ENCODE data around the gene COL28A1.
"Not testable (repeated sequence)": the region's sequence is repeated elsewhere in the genome, so short reads cannot be mapped to it uniquely, and the experiment has no call there.

COL28A1 gene

GRCh38 chr7:7567898-7568531 is 32.3 kb upstream of the COL28A1 start:
- peak overlapping the region; percentile 62 for H3K27ac Mint-ChIP-seq (ENCODE audit: low read depth)
- peaks cover 8% of the 10 kb centered on the region for H3K36me3 Mint-ChIP-seq (ENCODE audit: insufficient read depth)
- H3K9me3 Mint-ChIP-seq: no peaks in the 10 kb centered on the region
- H3K4me1 Mint-ChIP-seq: peaks cover 35% of the 10 kb centered on the region
- no peaks in the 10 kb centered on the region for H3K27me3 Mint-ChIP-seq
- ATAC-seq (replicated peaks; ENCODE audit: extremely low read depth, poor library complexity, severe bottlenecking): no peak
- no peak for DNase-seq (ENCODE audit: low spot score in 2 of 2)
- no peak overlapping the region for H3K4me3 Mint-ChIP-seq

DNA sequence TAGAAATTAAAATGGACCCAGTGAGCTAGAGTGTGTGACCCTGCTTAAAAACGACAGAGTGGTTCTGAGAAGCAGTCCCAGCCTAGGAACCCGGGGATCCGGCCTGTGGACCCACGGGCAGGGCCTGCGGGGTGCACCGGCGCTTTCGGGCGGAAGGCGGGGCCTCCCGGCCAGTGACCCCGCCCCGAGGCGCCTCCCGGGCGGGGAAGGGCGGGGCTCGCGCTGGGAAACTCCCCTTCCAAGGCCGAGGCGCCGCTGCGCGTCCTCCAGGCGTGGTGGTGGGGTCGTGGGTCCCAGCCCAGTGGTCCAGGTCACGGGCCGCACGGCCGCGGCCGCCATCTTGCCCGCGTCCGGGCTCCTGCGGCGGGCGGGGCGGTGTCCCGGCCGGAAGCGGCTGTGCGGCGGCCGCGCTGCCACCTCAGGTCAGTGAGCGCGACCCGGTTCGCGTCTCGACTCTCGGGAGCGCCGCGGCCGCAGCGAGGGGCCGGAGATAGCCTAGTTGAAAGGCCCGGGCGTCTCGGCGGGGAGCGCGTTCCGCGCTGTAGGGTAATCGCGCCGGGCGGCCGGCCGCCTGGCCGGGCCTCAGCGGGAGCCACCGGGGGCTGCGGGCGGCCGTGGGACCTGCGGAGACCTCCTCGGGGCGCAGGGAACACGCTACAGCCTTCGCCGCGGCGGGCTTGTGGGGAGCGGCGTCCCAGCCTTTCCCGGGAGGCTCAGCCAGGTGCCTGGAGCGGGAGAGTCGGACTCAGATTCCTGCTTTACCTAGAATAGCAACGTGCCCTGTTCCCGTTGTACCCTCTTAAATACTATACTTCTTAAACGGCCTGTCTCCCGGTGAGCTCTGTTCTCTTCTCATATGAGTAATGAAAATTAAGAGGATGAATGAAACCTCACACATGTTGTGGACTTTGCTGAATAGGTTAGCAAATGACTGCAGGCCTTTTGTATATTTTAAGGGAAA is 31.3 kb upstream of the COL28A1 start, which contains the start of gene MIOS:
Gene MIOS (plus strand): TSS at position 234 of the 961 bp plus-strand sequence. CDS start 5,592 bp downstream, outside the sequence.
- H3K9me3 Mint-ChIP-seq: no peaks in the 10 kb centered on the region
- H3K27me3 Mint-ChIP-seq: no peaks in the 10 kb centered on the region
- peak within 1 kb of the TSS; percentile 62 for H3K27ac Mint-ChIP-seq (ENCODE audit: low read depth)
- DNase-seq (ENCODE audit: low spot score in 2 of 2): peak; percentile 72 to 76
- ATAC-seq (replicated peaks; ENCODE audit: extremely low read depth, poor library complexity, severe bottlenecking): peak; percentile 79
- H3K4me3 Mint-ChIP-seq: no peak within 1 kb of the TSS
- H3K4me1 Mint-ChIP-seq: peaks cover 35% of the 10 kb centered on the region
- peaks cover 4% of the 10 kb centered on the region for H3K36me3 Mint-ChIP-seq (ENCODE audit: insufficient read depth)

GRCh38 chr7:7565746-7566650 is 30.3 kb upstream of the COL28A1 start:
- Mint-ChIP-seq H3K4me3 (no peak overlapping the region), H3K4me1 (peaks cover 35% of the 10 kb centered on the region), H3K36me3 (ENCODE audit: insufficient read depth) (peaks cover 4% of the 10 kb centered on the region), H3K27ac (ENCODE audit: low read depth) (no peak overlapping the region), H3K9me3 (no peaks in the 10 kb centered on the region), H3K27me3 (no peaks in the 10 kb centered on the region)
- no peak for ATAC-seq (replicated peaks; ENCODE audit: extremely low read depth, poor library complexity, severe bottlenecking)
- DNase-seq (ENCODE audit: low spot score in 2 of 2): no peak

DNA sequence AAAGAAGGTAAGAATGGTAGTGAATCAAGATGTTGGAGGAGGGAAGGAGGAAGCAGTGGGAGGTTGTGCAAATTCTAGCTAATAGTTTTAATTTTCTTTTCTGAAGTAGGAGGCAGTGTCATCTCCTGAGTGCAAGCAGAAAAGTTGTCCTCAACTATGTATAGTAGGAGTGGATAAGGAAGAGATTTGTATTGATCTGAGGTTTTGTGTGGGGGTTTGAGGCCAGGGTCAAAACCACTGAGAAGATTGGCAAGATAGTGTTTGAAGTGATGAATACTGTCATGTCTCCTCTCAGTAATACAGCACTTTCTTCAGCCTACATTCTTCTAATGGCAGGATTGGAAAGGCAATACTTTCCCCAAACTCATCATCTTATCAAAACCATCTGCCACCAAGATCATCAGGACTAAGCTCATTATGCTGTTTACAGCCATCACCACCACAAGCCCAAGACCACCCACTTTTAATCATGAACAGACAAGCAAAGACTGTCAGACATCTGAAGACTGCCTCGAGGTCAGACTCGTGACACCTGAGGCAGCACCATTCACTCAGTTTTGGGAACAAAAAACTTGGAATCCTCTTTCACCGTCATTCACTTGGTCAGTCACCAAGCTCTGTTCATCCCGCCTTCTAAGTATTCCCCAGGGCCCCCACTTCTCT is 29.5 kb upstream of the COL28A1 start:
- Mint-ChIP-seq H3K27ac (ENCODE audit: low read depth) (no peak overlapping the region), H3K4me1 (peaks cover 28% of the 10 kb centered on the region), H3K4me3 (no peak overlapping the region), H3K27me3 (no peaks in the 10 kb centered on the region), H3K36me3 (ENCODE audit: insufficient read depth) (peaks cover 4% of the 10 kb centered on the region), H3K9me3 (no peaks in the 10 kb centered on the region)
- ATAC-seq (replicated peaks; ENCODE audit: extremely low read depth, poor library complexity, severe bottlenecking): no peak
- DNase-seq (ENCODE audit: low spot score in 2 of 2): no peak

DNA sequence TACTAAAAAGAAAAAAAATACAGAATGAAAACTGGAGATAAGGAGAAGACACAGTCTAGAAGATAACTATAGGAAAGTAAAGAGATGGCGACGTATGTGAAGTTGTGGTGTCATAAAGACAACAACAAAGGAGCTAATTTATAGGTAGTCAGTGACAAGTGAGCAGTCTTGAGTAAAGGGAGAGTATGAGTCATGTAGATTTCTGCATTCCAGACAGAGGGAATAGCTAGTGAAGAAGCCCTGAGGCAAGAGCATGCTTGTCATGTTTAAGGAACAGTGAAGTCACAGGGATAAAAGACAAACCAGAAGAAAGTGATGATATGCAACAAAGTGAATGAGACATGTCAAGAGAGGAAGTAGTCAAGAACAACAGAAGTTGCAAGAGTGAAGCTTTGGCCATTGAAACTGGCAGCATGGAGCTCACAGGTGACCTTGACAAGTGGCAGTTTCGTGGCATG is 28.7 kb upstream of the COL28A1 start:
- DNase-seq (ENCODE audit: low spot score in 2 of 2): no peak

DNA sequence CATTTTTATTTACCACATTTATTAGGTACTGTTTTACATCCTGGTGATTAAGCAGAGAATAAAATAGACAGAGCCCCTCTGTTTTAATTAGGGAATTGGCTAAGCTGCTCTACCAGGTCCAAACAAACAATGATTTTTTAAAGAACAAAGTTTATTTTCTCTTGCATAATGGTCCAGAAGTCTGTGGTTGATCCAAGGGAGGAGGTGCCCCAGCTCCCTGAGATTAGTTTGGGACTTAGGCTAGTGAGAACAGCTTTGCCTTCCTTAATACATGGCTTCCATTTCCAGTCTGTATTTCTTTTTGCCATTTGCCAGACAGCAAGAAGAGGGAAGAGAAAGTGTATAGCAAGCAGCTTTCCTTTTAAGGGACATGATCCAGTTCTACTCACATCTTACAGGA is 28.1 kb upstream of the COL28A1 start:
- no peaks in the 10 kb centered on the region for H3K9me3 Mint-ChIP-seq
- no peak overlapping the region for H3K27ac Mint-ChIP-seq (ENCODE audit: low read depth)
- peaks cover 15% of the 10 kb centered on the region for H3K4me1 Mint-ChIP-seq
- H3K27me3 Mint-ChIP-seq: no peaks in the 10 kb centered on the region
- no peak overlapping the region for H3K4me3 Mint-ChIP-seq
- peaks cover 4% of the 10 kb centered on the region for H3K36me3 Mint-ChIP-seq (ENCODE audit: insufficient read depth)
- ATAC-seq (replicated peaks; ENCODE audit: extremely low read depth, poor library complexity, severe bottlenecking) (no peak), DNase-seq (ENCODE audit: low spot score in 2 of 2) (no peak)

More for the DNA sequence above, 28.7 kb upstream of the COL28A1 start:
- H3K27ac Mint-ChIP-seq (ENCODE audit: low read depth): no peak overlapping the region
- H3K27me3 Mint-ChIP-seq: no peaks in the 10 kb centered on the region
- ATAC-seq (replicated peaks; ENCODE audit: extremely low read depth, poor library complexity, severe bottlenecking): no peak
- H3K4me1 Mint-ChIP-seq: peaks cover 20% of the 10 kb centered on the region
- H3K4me3 Mint-ChIP-seq: no peak overlapping the region
- H3K36me3 Mint-ChIP-seq (ENCODE audit: insufficient read depth): peaks cover 4% of the 10 kb centered on the region
- H3K9me3 Mint-ChIP-seq: no peaks in the 10 kb centered on the region

DNA sequence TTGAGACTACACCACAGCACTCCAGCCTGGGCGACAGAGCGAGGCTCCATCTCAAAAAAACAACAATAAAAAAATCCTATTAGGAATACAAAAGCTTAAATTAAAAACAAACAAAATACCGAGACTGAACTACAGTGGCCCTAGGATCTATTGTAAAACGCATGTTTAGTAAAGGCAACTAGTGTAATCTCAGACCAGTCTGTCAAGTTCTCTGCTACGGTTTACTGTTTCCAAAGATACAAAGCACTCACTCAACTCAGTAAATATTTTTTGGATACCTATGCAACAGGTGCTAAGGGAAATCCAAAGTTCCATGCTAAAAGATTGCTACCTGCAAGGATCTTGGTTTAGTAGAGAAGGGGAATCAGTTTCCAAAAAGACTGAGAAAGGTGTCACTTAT is 27.6 kb upstream of the COL28A1 start:
- H3K9me3 Mint-ChIP-seq: no peaks in the 10 kb centered on the region
- ATAC-seq (replicated peaks; ENCODE audit: extremely low read depth, poor library complexity, severe bottlenecking) (no peak), DNase-seq (ENCODE audit: low spot score in 2 of 2) (no peak)
- peaks cover 4% of the 10 kb centered on the region for H3K36me3 Mint-ChIP-seq (ENCODE audit: insufficient read depth)
- H3K4me1 Mint-ChIP-seq: peaks cover 10% of the 10 kb centered on the region
- no peak overlapping the region for H3K4me3 Mint-ChIP-seq
- H3K27me3 Mint-ChIP-seq: no peaks in the 10 kb centered on the region
- H3K27ac Mint-ChIP-seq (ENCODE audit: low read depth): no peak overlapping the region

GRCh38 chr7:7562736-7563135 is 27.1 kb upstream of the COL28A1 start:
- DNase-seq (ENCODE audit: low spot score in 2 of 2) (no peak), ATAC-seq (replicated peaks; ENCODE audit: extremely low read depth, poor library complexity, severe bottlenecking) (no peak)
- H3K9me3 Mint-ChIP-seq: no peaks in the 10 kb centered on the region

GRCh38 chr7:7561591-7561990 is 25.9 kb upstream of the COL28A1 start:
- not testable (repeated sequence) for H3K27me3 Mint-ChIP-seq; H3K4me3 Mint-ChIP-seq; H3K36me3 Mint-ChIP-seq (ENCODE audit: insufficient read depth); H3K9me3 Mint-ChIP-seq; DNase-seq (ENCODE audit: low spot score in 2 of 2); H3K4me1 Mint-ChIP-seq; ATAC-seq (replicated peaks; ENCODE audit: extremely low read depth, poor library complexity, severe bottlenecking); H3K27ac Mint-ChIP-seq (ENCODE audit: low read depth)

More at GRCh38 chr7:7562736-7563135, 27.1 kb upstream of the COL28A1 start:
- H3K36me3 Mint-ChIP-seq (ENCODE audit: insufficient read depth): peaks cover 2% of the 10 kb centered on the region
- H3K4me1 Mint-ChIP-seq: peaks cover 4% of the 10 kb centered on the region
- H3K4me3 Mint-ChIP-seq: no peak overlapping the region
- H3K27me3 Mint-ChIP-seq: no peaks in the 10 kb centered on the region
- H3K27ac Mint-ChIP-seq (ENCODE audit: low read depth): no peak overlapping the region

- ATAC-seq (replicated peaks; ENCODE audit: extremely low read depth, poor library complexity, severe bottlenecking) (no peak), DNase-seq (ENCODE audit: low spot score in 2 of 2) (no peak)
- no peaks in the 10 kb centered on the region for H3K36me3 Mint-ChIP-seq (ENCODE audit: insufficient read depth)
- no peaks in the 10 kb centered on the region for H3K9me3 Mint-ChIP-seq
- H3K4me3 Mint-ChIP-seq: no peak overlapping the region
- H3K27me3 Mint-ChIP-seq: no peaks in the 10 kb centered on the region
- H3K27ac Mint-ChIP-seq (ENCODE audit: low read depth): no peak overlapping the region
- no peaks in the 10 kb centered on the region for H3K4me1 Mint-ChIP-seq
These were observed 21.6 kb upstream of the COL28A1 start for GRCh38 chr7:7557252-7557651.

GRCh38 chr7:7556852-7557251 is 21.2 kb upstream of the COL28A1 start:
- Mint-ChIP-seq H3K4me1 (no peaks in the 10 kb centered on the region), H3K36me3 (ENCODE audit: insufficient read depth) (no peaks in the 10 kb centered on the region), H3K27me3 (no peaks in the 10 kb centered on the region), H3K27ac (ENCODE audit: low read depth) (no peak overlapping the region), H3K4me3 (no peak overlapping the region), H3K9me3 (no peaks in the 10 kb centered on the region)
- no peak for DNase-seq (ENCODE audit: low spot score in 2 of 2)
- ATAC-seq (replicated peaks; ENCODE audit: extremely low read depth, poor library complexity, severe bottlenecking): no peak

Data from central memory CD8-positive, alpha-beta T cell (primary cell).